Measurements from ENCODE around the gene SLC24A1.
"Not testable (repeated sequence)": the region's sequence is repeated elsewhere in the genome, so short reads cannot be mapped to it uniquely, and the experiment has no call there.

- TF ChIP-seq POLR2A (IDR thresholded peaks at IDR 0.05; ENCODE audit: low read depth, low read length); POLR2AphosphoS5 (IDR thresholded peaks at IDR 0.05; ENCODE audit: low read depth, low read length); TAF1 (IDR thresholded peaks at IDR 0.05; ENCODE audit: low read depth, low read length); PAX5 (IDR thresholded peaks at IDR 0.05; ENCODE audit: insufficient read depth, low read length, severe bottlenecking); POU2F2 (IDR thresholded peaks at IDR 0.05; ENCODE audit: low read depth, low read length): not testable (repeated sequence)
Observed at GRCh38 chr15:65615887-65616286, 5.9 kb upstream of the SLC24A1 start.

Measured in GM12891 (cell line).